C4-2B (cell line): Measurements from ENCODE around the gene INPP5D.

Source experiments
- H3K27ac ChIP-seq: fragments of 450-650 bp; 2 replicates; pipeline ENCODE4 v1.5.1; 2017
- CTCF ChIP-seq: fragments of 450-650 bp; conservative IDR thresholded peaks from 2 replicates; pipeline ENCODE4 v1.5.1; 2017; ENCODE audit warnings: mild to moderate bottlenecking
- ZFX ChIP-seq: fragments of 450-650 bp; IDR thresholded peaks from 2 replicates; pipeline ENCODE4 v1.6.1; 2017

The INPP5D gene

DNA sequence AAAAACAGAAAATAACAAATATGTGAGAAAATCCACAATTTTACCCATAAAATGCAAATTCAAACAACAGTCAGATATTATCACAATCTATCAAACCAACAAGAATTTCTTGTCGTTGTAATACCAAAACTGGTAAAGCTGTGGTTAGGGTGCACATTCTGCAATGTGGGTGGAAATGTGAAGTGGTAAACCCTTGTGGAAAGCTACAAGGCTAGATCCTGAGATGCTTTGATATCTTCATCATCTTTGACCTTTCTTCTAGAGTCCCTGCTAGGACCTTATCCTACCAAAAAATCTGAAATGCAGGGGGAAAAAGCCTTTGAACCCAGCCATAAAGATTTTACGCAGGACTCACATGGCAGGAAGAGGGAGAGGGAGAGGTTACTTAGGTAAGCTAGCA is 174.1 kb downstream of the INPP5D start:
- TF ChIP-seq ZFX (no peak), CTCF (no peak)
- H3K27ac ChIP-seq, result no peak overlapping the region

GRCh38 chr2:233234996-233235395 is 174.9 kb downstream of the INPP5D start:
- no peak for TF ChIP-seq ZFX
- TF ChIP-seq CTCF, result no peak
- no peak overlapping the region for H3K27ac ChIP-seq

GRCh38 chr2:233235977-233236376 is 175.8 kb downstream of the INPP5D start:
- no peak overlapping the region for H3K27ac ChIP-seq
- no peak for TF ChIP-seq CTCF
- TF ChIP-seq ZFX, result no peak

DNA sequence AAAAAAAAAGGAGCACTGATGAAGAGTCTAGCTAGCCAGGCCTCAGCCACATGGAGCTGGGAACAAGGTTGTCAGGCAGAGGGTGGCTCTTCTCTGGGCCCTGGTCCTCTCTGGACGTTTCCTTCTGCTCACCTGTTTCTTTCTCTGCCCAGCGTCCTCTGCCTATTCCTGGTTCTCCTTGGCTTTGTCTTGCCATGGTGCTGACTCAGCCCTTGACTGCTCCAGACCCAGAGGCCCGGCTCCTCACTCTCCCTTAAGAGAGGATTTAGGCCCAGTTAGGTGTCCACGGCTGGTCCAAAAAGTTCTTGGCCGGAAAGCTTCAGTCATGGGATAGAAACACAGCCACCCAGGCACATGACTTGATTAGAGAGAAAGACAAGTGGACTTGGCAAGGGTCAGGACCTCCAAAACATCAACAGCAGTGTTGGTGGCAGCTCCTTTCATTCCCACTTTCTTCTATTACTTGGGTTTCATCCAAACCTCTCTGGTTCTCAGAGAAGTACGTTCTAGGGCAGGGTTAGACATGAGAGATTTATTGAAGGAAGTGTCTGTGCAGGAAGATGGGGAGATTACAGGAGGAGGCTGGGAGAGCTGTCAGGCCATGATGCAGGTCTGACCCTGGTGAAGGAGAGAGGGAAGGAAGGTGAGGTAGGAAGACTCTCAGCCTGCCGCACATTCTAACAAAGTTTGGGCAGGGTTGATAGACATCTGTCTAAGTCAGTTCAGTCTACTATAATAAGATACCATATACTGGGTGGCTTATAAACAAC is 176.9 kb downstream of the INPP5D start:
- TF ChIP-seq ZFX, result no peak
- TF ChIP-seq CTCF, result no peak
- no peak overlapping the region for H3K27ac ChIP-seq

DNA sequence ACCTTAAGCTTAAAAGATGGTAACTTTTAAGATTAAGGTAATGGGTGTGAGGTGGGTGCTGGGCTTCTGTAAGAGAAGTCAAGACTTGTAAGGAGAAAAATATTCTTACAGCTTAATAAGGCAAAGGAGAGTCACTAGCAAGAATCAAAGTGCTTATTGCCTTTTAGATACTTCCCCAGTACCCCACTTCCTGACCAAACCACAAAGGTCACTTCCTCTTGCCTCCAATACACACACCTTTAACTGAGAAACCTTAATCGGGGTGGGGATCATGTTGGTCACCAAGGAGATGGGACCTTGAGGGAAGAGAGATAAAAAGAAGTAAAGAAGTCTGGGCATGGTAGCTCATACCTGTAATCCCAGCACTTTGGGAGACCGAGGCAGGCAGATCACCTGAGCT is 180.8 kb downstream of the INPP5D start:
- no peak for TF ChIP-seq ZFX
- TF ChIP-seq CTCF, result no peak
- H3K27ac ChIP-seq, result no peak overlapping the region

DNA sequence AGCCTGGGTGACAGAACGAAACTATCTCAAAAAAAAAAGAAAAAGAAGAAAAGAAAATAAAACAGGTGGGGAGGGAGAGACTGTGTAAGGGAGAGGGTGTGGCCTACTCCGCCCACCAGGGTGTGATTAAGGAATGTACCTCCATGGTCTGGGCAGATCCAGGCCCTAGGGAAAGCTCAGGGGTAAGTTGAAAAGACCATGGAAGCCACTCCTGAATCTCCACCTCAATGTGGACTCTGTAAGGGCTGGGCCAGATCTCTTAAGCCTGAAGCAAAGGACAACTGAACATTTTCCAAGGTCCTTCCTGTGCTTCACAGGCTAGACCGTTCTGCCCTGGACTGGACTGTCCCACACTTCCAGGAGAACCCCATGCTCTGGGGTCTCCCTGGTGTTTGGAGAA is 181.7 kb downstream of the INPP5D start:
- H3K27ac ChIP-seq, result no peak overlapping the region
- TF ChIP-seq ZFX, result no peak
- no peak for TF ChIP-seq CTCF

DNA sequence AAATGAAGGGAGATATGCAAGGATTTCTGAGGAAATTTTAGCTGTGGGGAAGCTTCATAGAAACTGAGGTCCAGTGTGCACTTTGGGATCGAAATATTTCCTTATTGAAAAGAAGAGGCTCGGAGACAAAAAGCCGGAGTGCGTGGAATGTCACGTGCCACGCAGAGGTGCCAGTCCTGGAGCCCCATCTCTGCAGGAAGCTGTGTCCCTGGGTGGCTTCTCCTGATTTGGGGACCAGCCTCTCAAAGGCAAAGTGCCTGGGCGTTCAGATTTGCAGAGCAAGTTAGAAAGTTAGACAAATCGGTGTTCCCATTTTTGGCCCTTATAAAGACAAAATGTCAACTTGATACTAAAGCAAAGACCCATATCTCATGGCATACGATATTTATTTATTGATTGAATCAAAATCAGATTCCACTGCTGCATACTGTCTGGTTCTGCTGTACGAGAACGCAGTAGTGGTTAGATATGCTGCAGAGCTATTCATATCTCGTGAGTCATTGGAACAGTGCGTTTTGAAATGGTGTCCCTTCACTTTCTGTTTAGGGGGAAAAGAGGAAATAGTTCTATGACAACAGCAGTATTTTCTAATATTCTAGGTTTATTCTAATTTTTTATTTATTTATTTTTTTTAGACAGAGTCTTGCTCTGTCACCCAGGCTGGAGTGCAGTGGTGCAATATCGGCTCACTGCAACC is 182.2 kb downstream of the INPP5D start:
- H3K27ac ChIP-seq, result no peak overlapping the region

More for the DNA sequence above, 182.2 kb downstream of the INPP5D start:
- no peak for TF ChIP-seq CTCF
- TF ChIP-seq ZFX, result no peak
